Endothelial cell of umbilical vein (primary cell): ENCODE results near the gene TKT. TPM values are rescaled to one million over a fixed set of nuclear protein-coding genes. Genes with fewer than 3 reads are reported as not detected.

Source experiments
- BruUV-seq: library from RNA; stranded (reverse); fragments of 400-500 nt; replicated peaks from 2 replicates; lab custom pipeline; 2021; lab: Mats Ljungman, UMichigan
- CTCF ChIA-PET: fragments of 300-600, 350-600 bp; sonication (Branson Sonifier 250); formaldehyde crosslinking; loops from one replicate; lab custom pipeline; 2021; ENCODE audit warnings: antibody characterized with exemption, inconsistent platforms; lab: Charles Lee
- POLR2A ChIA-PET: fragments of 300-600, 350-600 bp; sonication (Branson Sonifier 250); formaldehyde crosslinking; loops from one replicate; lab custom pipeline; 2021; ENCODE audit warnings: antibody characterized with exemption, inconsistent platforms; lab: Charles Lee
- DNase-seq: peaks from one replicate; pipeline ENCODE4 v3.0.0-alpha.2; 2011; ENCODE audit warnings: low read depth, low spot score
- FAIRE-seq: peaks from 2 replicates; lab custom pipeline; 2011; peaks lifted over from hg19 to GRCh38; lab: Jason Lieb, UNC
- H2AFZ ChIP-seq: 2 replicates; pipeline ENCODE4 v1.6.0; 2012; ENCODE audit warnings: low read depth, low read length, control low read depth, inconsistent platforms
- H3K27ac ChIP-seq: 2 replicates; pipeline ENCODE4 v1.5.1; 2011; ENCODE audit warnings: low read depth, mild to moderate bottlenecking, control low read depth, low read length, moderate library complexity; ENCODE audit not compliant: insufficient read depth
- H3K27me3 ChIP-seq, 2 experiments: 2 replicates each; pipeline versions ENCODE4 v1.6.0 to v1.6.1; 2011; ENCODE audit warnings: low read length in 2 of 2, mixed read lengths in 1 of 2; ENCODE audit not compliant: control insufficient read depth in 2 of 2, insufficient read depth in 2 of 2
- H3K36me3 ChIP-seq, 2 experiments: 2 replicates in 1 of 2; 3 replicates in 1 of 2; pipeline ENCODE4 v1.5.1; 2011; ENCODE audit warnings: low read length in 2 of 2, mild to moderate bottlenecking in 1 of 2, moderate library complexity in 1 of 2; ENCODE audit not compliant: control insufficient read depth in 2 of 2, insufficient read depth in 2 of 2; ENCODE audit errors: extremely low read depth in 1 of 2
- H3K4me1 ChIP-seq: 3 replicates; pipeline ENCODE4 v1.5.1; 2011; ENCODE audit warnings: mild to moderate bottlenecking, low read length; ENCODE audit not compliant: control insufficient read depth, insufficient read depth; ENCODE audit errors: extremely low read depth
- H3K4me2 ChIP-seq: 2 replicates; pipeline ENCODE4 v1.6.1; 2011; ENCODE audit warnings: low read length, control low read depth, mixed read lengths; ENCODE audit not compliant: insufficient read depth
- H3K4me3 ChIP-seq, 3 experiments: fragments of 200-600 bp in 1 of 3; sonication (generic), shearing (Covaris generic) in 1 of 3; replicated peaks in 1 of 3; 2 replicates each; pipeline ENCODE4 v1.5.1; 2011 to 2016; ENCODE audit warnings: control low read depth in 3 of 3, low read length in 3 of 3, mild to moderate bottlenecking in 2 of 3, inconsistent platforms in 1 of 3, low read depth in 1 of 3, moderate library complexity in 1 of 3; ENCODE audit not compliant: insufficient read depth in 1 of 3
- H3K79me2 ChIP-seq: 2 replicates; pipeline ENCODE4 v1.6.0; 2012; ENCODE audit warnings: low read length, inconsistent platforms; ENCODE audit not compliant: control insufficient read depth, insufficient read depth
- H3K9ac ChIP-seq: replicated peaks from 2 replicates; pipeline ENCODE3; 2011; ENCODE audit warnings: low read length, control low read depth; ENCODE audit not compliant: insufficient read depth; ENCODE audit errors: extremely low read depth
- H3K9me1 ChIP-seq: replicated peaks from 3 replicates; pipeline ENCODE4 v1.6.0; 2011; ENCODE audit warnings: mild to moderate bottlenecking, low read length; ENCODE audit not compliant: control insufficient read depth, insufficient read depth; ENCODE audit errors: extremely low read depth
- H3K9me3 ChIP-seq: replicated peaks from 2 replicates; pipeline ENCODE4 v1.5.1; 2012; ENCODE audit warnings: low read length, inconsistent platforms; ENCODE audit not compliant: control insufficient read depth, insufficient read depth
- H4K20me1 ChIP-seq: replicated peaks from 2 replicates; pipeline ENCODE3; 2011; ENCODE audit warnings: mild to moderate bottlenecking, low read length; ENCODE audit not compliant: control insufficient read depth, insufficient read depth; ENCODE audit errors: extremely low read depth
- FOS ChIP-seq: IDR thresholded peaks from 2 replicates; pipeline ENCODE4 v1.6.1; 2011; ENCODE audit warnings: mild to moderate bottlenecking, low read length, moderate library complexity, borderline replicate concordance; ENCODE audit not compliant: insufficient read depth
- GATA2 ChIP-seq: IDR thresholded peaks from 2 replicates; pipeline ENCODE4 v1.7.0; 2011; ENCODE audit warnings: low read depth, mild to moderate bottlenecking, moderate library complexity, mixed read lengths, low read length; ENCODE audit not compliant: insufficient read length, insufficient read depth
- MYC ChIP-seq: IDR thresholded peaks from one replicate; pipeline ENCODE4 v1.6.1; 2011; ENCODE audit warnings: mild to moderate bottlenecking, low read depth, low read length
- POLR2A ChIP-seq: IDR thresholded peaks from 2 replicates; pipeline ENCODE4 v1.6.1; 2012; ENCODE audit warnings: low read depth, mild to moderate bottlenecking, control low read depth, low read length
- POLR2AphosphoS5 ChIP-seq: IDR thresholded peaks from 2 replicates; pipeline ENCODE4 v1.6.1; 2012; ENCODE audit warnings: low read depth, mild to moderate bottlenecking, control low read depth, low read length, moderate library complexity; ENCODE audit not compliant: insufficient read depth
- dilution Hi-C: fragments of 300-500 bp; cut with MboI; formaldehyde crosslinking; loops from one replicate; pipeline ENCODE4 v1.15.0; 2019; ENCODE audit warnings: low sequenced_read_pairs; ENCODE audit not compliant: extremely low pct_ligation_motif_present
- intact Hi-C: fragments of 100-400 bp; cut with micrococcal nuclease; formaldehyde crosslinking; loops from one replicate; pipeline ENCODE4 v1.10.0; 2022
- polyA plus RNA-seq, 4 experiments: library from polyadenylated mRNA; depleted of rRNA in 3 of 4; stranded (reverse) in 3 of 4; unstranded in 1 of 4; fragments of >200 nt; gene quantifications; 2 replicates each; pipeline versions ENCODE4 v1.2.1 to v1.2.3, GENCODE V29; 2011 to 2012; ENCODE audit warnings: missing spikeins in 1 of 4
- total RNA-seq: library from RNA; stranded (reverse); gene quantifications from 2 replicates; pipeline ENCODE4 v1.2.3, GENCODE V29; 2021
- TF ChIP-seq, protein P1 (sequence below), 2 donors: IDR thresholded peaks; 1 replicate in 1 of 2; 2 replicates in 1 of 2; pipeline ENCODE4 v1.5.1; 2011; ENCODE audit warnings: low read length in 2 of 2, mild to moderate bottlenecking in 2 of 2, moderate library complexity in 2 of 2, control low read depth in 1 of 2, inconsistent platforms in 1 of 2, low read depth in 1 of 2; ENCODE audit not compliant: insufficient read depth in 1 of 2; ENCODE audit errors: extremely low read depth in 1 of 2
- TF ChIP-seq, protein P2 (sequence below): IDR thresholded peaks from 2 replicates; pipeline ENCODE4 v1.6.1; 2011; ENCODE audit not compliant: insufficient read depth, insufficient read length

TKT gene
- total and polyA plus RNA-seq, 2 donors (not counting 3 experiments of a cell fraction or from before 2014, with no cell fraction given): 287 to 586 TPM

DNA sequence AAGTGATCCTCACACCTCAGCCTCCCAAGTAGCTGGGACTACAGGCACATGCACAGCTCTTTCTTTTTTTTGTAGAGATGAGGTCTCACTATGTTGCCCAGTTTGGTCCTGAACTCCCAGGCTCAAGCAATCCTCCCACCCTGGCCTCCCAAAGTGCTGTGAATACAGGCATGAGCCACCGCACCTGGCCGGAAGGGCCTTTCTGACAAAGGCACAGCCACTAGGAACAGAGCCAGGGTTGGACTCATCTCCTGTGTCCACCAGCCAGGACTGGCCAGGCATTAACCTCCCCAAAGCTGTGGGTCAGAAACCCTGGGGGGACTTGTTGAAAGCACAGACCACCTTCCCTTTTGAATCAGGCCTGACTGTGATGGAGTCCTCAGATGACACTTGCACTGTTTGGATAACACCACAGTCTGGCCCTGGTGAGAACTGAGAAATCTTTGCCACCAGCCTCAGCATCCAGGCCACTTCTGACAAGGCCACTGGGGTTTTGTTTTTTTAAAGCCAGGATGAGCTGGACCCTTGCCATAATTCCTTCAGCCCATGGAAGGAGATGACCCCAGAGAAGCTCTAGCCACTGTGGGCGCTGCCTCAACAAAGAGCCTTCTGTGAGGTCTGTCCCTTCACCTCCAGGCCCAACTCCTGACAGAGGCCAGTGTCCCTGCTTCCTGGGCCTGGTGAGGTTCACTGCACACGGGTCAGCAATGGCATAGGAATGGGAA, 4.8 kb downstream of the TKT start:
- H3K9ac ChIP-seq: no peak overlapping the region

DNA sequence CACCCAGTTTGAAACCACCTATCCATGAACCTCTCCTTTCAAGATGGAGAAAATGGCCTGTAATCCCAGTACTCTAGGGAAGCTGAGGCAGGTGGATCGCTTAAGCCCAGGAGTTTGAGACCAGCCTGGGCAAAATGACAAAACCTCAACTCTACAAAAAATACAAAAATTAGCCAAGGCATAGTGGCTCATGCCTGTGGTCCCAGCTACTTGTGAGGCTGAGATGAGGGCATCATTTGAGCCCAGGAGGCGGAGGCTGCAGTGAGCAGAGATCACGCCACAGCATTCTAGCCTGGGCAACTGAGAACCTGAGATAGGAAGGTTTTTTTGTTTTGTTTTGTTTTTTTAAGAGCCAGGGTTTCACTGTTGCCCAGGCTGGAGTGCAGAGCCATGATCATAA, 5.4 kb downstream of the TKT start:
- peaks cover 100% of the 10 kb centered on the region for H3K79me2 ChIP-seq
- CTCF ChIA-PET: no interaction called here
- H4K20me1 ChIP-seq: peaks cover 3% of the 10 kb centered on the region
- H3K4me3 ChIP-seq: no peak overlapping the region
- H3K9me3 ChIP-seq: no peaks in the 10 kb centered on the region
- intact Hi-C loops: no loop called here
- no peak overlapping the region for H3K27ac ChIP-seq
- H3K36me3 ChIP-seq: no peaks in the 10 kb centered on the region
- H3K9ac ChIP-seq: no peak overlapping the region
- FAIRE-seq: no peak
- no peak for DNase-seq
- no peak overlapping the region for H3K4me2 ChIP-seq
- dilution Hi-C loops: no loop called here
- TF ChIP-seq, protein P1, sequence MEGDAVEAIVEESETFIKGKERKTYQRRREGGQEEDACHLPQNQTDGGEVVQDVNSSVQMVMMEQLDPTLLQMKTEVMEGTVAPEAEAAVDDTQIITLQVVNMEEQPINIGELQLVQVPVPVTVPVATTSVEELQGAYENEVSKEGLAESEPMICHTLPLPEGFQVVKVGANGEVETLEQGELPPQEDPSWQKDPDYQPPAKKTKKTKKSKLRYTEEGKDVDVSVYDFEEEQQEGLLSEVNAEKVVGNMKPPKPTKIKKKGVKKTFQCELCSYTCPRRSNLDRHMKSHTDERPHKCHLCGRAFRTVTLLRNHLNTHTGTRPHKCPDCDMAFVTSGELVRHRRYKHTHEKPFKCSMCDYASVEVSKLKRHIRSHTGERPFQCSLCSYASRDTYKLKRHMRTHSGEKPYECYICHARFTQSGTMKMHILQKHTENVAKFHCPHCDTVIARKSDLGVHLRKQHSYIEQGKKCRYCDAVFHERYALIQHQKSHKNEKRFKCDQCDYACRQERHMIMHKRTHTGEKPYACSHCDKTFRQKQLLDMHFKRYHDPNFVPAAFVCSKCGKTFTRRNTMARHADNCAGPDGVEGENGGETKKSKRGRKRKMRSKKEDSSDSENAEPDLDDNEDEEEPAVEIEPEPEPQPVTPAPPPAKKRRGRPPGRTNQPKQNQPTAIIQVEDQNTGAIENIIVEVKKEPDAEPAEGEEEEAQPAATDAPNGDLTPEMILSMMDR (IDR thresholded peaks at IDR 0.05; ENCODE audit: extremely low read depth in 1 of 2, insufficient read depth in 1 of 2, low read depth in 1 of 2, low read length in 2 of 2): no peak
- no peak for TF ChIP-seq GATA2
- no peak for TF ChIP-seq POLR2A
- TF ChIP-seq, protein P2, sequence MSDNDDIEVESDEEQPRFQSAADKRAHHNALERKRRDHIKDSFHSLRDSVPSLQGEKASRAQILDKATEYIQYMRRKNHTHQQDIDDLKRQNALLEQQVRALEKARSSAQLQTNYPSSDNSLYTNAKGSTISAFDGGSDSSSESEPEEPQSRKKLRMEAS: no peak
- no peak for TF ChIP-seq FOS
- POLR2A ChIA-PET: no interaction called here
- H3K27me3 ChIP-seq: no peaks in the 10 kb centered on the region
- H3K9me1 ChIP-seq: no peaks in the 10 kb centered on the region
- peaks cover 22% of the 10 kb centered on the region for H3K4me1 ChIP-seq
- no peak overlapping the region for H2AFZ ChIP-seq
- no TSS peak for BruUV-seq

More for the DNA sequence above, 4.8 kb downstream of the TKT start:
- Histone ChIP-seq H3K4me2 (no peak overlapping the region), H3K9me1 (no peaks in the 10 kb centered on the region), H4K20me1 (peaks cover 3% of the 10 kb centered on the region), H3K9me3 (no peaks in the 10 kb centered on the region), H2AFZ (no peak overlapping the region), H3K27ac (no peak overlapping the region), H3K4me3 (no peak overlapping the region), H3K36me3 (no peaks in the 10 kb centered on the region), H3K27me3 (no peaks in the 10 kb centered on the region), H3K4me1 (peaks cover 22% of the 10 kb centered on the region), H3K79me2 (peaks cover 98% of the 10 kb centered on the region)
- CTCF ChIA-PET: interaction anchor here (1.5 kb wide), 1 partner anchor 31 kb away, joined by 4 read pairs; no protein-coding TSS in a partner anchor
- FAIRE-seq (peak; percentile 40), DNase-seq (no peak)
- dilution Hi-C loops (no loop called here), intact Hi-C loops (no loop called here)
- TF ChIP-seq FOS: no peak
- no peak for TF ChIP-seq GATA2
- no peak for TF ChIP-seq POLR2AphosphoS5
- TF ChIP-seq MYC: no peak
- TF ChIP-seq POLR2A: no peak
- BruUV-seq: no TSS peak
- POLR2A ChIA-PET: no interaction called here
